ENCODE results near the gene CD24. TPM values are rescaled to one million over a fixed set of nuclear protein-coding genes. Genes with fewer than 3 reads are reported as not detected.

CD24 gene
- total RNA-seq, 4 donors from 2014 or later, result 711 to 1,654 (median 1,435) TPM

GRCh38 chr6:106964954-106965353 is 9.6 kb downstream of the CD24 start:
- H3K36me3 ChIP-seq, result no peaks in the 10 kb centered on the region
- H3K4me1 ChIP-seq, result no peaks in the 10 kb centered on the region
- intact Hi-C loops (cut with DNase I), result no loop called here
- no peak overlapping the region for H3K27ac ChIP-seq
- H3K27me3 ChIP-seq, result no peaks in the 10 kb centered on the region
- TF ChIP-seq POLR2A (IDR thresholded peaks at IDR 0.05) (no peak), CTCF (IDR thresholded peaks at IDR 0.05) (no peak)
- WGBS, 2 donors, result 85 to 90% methylated on average over 1 of the region's 1 CpG
- no peak overlapping the region for H3K4me3 ChIP-seq
- no peaks in the 10 kb centered on the region for H3K9me3 ChIP-seq
- no peak for DNase-seq

GRCh38 chr6:106964099-106964498 is 10.4 kb downstream of the CD24 start:
- Histone ChIP-seq H3K9me3 (no peaks in the 10 kb centered on the region), H3K4me1 (no peaks in the 10 kb centered on the region), H3K36me3 (no peaks in the 10 kb centered on the region), H3K27me3 (no peaks in the 10 kb centered on the region), H3K4me3 (no peak overlapping the region), H3K27ac (no peak overlapping the region)
- intact Hi-C loops (cut with DNase I), result no loop called here
- no peak for TF ChIP-seq CTCF (IDR thresholded peaks at IDR 0.05)
- TF ChIP-seq POLR2A (IDR thresholded peaks at IDR 0.05), result no peak
- DNase-seq, result no peak
- WGBS, 2 donors, result 64 to 68% methylated on average over 1 of the region's 1 CpG

- H3K36me3 ChIP-seq, result no peaks in the 10 kb centered on the region
- no peaks in the 10 kb centered on the region for H3K9me3 ChIP-seq
- 70 to 76% methylated on average over 4 of the region's 4 CpGs for WGBS, 2 donors
These were observed 11.0 kb downstream of the CD24 start for GRCh38 chr6:106963544-106963943.

GRCh38 chr6:106961801-106962200 is 12.7 kb downstream of the CD24 start:
- H3K27me3 ChIP-seq, result no peaks in the 10 kb centered on the region
- 59 to 60% methylated on average over 2 of the region's 2 CpGs for WGBS, 2 donors
- no peaks in the 10 kb centered on the region for H3K4me1 ChIP-seq
- no peak for DNase-seq
- H3K36me3 ChIP-seq, result no peaks in the 10 kb centered on the region
- intact Hi-C loops (cut with DNase I), result no loop called here
- H3K9me3 ChIP-seq, result no peaks in the 10 kb centered on the region
- TF ChIP-seq CTCF (IDR thresholded peaks at IDR 0.05) (no peak), POLR2A (IDR thresholded peaks at IDR 0.05) (no peak)
- no peak overlapping the region for H3K27ac ChIP-seq
- no peak overlapping the region for H3K4me3 ChIP-seq

More at GRCh38 chr6:106963544-106963943, 11.0 kb downstream of the CD24 start:
- TF ChIP-seq CTCF (IDR thresholded peaks at IDR 0.05), result no peak
- no peak for TF ChIP-seq POLR2A (IDR thresholded peaks at IDR 0.05)
- no peak overlapping the region for H3K4me3 ChIP-seq
- DNase-seq, result no peak
- no peak overlapping the region for H3K27ac ChIP-seq
- intact Hi-C loops (cut with DNase I), result no loop called here
- no peaks in the 10 kb centered on the region for H3K27me3 ChIP-seq
- H3K4me1 ChIP-seq, result no peaks in the 10 kb centered on the region

GRCh38 chr6:106961136-106961535 is 13.4 kb downstream of the CD24 start:
- Histone ChIP-seq H3K27me3 (no peaks in the 10 kb centered on the region), H3K27ac (no peak overlapping the region), H3K4me3 (no peak overlapping the region), H3K4me1 (no peaks in the 10 kb centered on the region), H3K9me3 (no peaks in the 10 kb centered on the region), H3K36me3 (no peaks in the 10 kb centered on the region)
- TF ChIP-seq POLR2A (IDR thresholded peaks at IDR 0.05) (no peak), CTCF (IDR thresholded peaks at IDR 0.05) (no peak)
- intact Hi-C loops (cut with DNase I), result no loop called here
- no peak for DNase-seq
- WGBS, 2 donors, result 60 to 78% methylated on average over 2 to 3 of the region's 3 CpGs

Data from esophagus squamous epithelium (tissue), 5 donors.